GM12873 (cell line): Measurements from ENCODE around the gene RHO.

Experiments
- TF ChIP-seq, protein P1 (sequence below): IDR thresholded peaks from 2 replicates; pipeline ENCODE4 v1.5.1; 2012; ENCODE audit warnings: low read depth, mild to moderate bottlenecking, moderate library complexity, low read length, control low read depth; ENCODE audit not compliant: insufficient read depth; ENCODE audit errors: missing control alignments

Gene RHO

DNA sequence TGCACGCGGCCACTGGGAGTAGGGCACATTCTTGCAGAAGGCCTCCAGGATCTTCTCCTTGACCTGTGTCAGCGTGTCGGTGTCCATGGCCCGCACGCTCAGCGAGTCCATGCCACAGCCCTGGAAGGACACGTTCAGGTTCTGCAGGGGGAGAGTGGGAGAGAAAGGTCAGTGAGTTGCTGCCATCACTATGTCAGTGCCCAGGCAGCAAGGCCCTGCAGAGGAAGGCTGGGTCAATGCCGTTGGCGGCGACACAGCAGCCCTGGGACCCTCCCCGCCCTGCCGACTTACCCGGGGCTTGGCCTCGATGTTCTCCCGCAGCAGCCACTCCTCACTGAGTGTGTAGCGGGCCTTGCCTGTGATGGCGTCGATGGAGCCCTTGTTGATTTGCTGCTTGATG lies 34.4 kb downstream of the RHO start:
- TF ChIP-seq, protein P1, sequence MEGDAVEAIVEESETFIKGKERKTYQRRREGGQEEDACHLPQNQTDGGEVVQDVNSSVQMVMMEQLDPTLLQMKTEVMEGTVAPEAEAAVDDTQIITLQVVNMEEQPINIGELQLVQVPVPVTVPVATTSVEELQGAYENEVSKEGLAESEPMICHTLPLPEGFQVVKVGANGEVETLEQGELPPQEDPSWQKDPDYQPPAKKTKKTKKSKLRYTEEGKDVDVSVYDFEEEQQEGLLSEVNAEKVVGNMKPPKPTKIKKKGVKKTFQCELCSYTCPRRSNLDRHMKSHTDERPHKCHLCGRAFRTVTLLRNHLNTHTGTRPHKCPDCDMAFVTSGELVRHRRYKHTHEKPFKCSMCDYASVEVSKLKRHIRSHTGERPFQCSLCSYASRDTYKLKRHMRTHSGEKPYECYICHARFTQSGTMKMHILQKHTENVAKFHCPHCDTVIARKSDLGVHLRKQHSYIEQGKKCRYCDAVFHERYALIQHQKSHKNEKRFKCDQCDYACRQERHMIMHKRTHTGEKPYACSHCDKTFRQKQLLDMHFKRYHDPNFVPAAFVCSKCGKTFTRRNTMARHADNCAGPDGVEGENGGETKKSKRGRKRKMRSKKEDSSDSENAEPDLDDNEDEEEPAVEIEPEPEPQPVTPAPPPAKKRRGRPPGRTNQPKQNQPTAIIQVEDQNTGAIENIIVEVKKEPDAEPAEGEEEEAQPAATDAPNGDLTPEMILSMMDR: no peak

DNA sequence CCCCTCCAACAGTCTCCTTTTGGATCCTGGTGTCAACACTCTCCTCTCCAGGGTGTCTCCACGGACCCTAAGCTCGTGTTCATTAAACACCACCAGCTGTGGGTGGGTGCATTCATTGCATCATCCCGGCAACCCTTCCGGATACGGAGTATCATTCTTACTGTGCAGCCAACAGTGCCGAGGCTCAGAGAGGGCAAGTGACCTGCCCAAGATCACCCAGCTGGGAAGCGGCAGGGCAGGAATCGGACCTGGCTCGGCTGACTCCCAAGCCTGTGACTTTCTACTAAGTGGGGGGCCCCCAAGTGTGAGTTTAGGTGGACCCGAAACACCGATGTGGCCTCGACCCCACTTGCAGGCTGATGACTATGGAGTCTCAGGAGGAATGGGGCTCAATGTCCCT lies 34.9 kb downstream of the RHO start:
- TF ChIP-seq, protein P1: no peak

DNA sequence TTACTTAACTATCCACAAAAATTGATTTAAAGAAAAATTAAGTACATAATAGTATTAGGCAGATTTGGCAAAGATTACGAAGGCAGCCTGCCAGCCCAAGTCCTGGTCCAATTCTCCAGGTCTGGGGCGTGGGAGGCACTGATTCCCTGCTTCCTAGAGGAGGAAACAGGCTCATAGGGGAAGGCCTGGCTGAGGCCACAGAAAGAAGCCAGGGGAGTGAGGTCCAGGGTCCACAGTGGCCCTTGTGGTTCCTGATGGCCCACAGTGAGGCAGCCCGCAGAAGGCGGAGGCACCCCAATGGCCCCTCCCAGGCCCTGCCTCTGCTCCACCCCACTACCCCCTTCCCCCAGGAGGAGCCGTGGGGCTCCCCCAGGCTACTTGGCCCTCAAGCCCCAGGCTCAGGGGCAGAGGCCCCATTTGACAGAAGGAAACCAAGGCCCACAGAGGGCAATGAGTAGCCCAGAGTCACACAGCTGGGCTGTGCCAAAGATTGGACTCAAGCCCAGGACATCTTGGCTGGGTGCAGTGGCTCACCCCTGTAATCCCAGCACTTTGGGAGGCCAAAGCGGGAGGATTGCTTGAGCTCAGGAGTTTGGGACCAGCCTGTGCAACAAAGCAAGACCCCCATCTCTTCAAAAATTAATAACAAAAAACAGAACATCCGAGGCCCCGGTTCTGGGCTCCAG lies 35.6 kb downstream of the RHO start:
- TF ChIP-seq, protein P1: no peak

DNA sequence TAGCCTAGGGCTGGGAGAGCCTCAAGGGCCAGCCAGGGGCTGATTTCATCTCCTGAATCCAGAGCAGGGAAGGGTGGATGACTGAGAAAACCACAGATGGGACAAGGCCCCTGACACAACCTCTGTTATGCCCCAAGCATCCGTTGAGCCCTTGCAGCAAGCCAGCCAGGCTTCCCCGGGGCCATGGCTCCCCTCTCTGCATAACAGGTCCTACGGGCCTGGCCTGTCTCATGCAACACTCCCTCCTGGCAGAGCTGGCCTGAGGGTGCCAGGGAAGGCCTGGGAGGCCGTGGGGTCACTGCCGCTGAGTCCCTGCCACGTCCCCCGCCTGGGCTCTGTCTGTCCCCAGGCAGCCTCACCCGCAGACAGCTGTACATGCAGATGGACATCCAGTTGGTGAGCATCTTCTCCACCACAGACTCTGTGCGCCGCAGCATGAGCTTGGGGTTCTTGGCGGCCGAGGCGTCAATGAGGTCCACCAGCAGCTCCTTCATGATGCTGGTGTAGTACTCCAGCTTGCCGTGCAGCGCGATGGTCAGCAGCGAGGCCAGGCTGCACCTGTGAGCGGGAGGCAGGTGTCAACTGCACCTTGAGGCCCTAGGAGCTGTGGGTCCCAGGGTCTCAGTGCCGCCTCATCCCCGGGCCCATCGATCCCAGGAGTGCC lies 36.7 kb downstream of the RHO start:
- TF ChIP-seq, protein P1: no peak

DNA sequence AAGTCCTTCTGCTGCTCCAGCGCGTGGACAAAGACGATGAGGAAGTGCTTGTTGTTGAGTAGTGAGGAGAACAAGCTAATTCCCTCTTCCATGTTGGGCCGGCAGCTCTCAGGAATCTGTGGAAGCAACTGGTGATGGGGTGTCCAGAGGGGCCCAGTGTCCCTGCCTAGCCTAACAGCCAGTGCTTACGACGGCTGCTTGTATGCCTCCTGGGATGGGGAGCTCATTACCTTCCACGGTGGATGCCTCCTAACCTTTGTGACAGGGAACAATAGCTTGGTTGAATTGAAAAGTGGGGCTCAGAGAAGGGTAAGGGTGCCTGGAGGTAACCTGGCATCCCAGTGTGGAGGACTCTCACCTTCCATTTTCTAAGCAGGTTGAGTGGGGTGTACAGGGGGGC lies 37.5 kb downstream of the RHO start:
- TF ChIP-seq, protein P1: no peak

DNA sequence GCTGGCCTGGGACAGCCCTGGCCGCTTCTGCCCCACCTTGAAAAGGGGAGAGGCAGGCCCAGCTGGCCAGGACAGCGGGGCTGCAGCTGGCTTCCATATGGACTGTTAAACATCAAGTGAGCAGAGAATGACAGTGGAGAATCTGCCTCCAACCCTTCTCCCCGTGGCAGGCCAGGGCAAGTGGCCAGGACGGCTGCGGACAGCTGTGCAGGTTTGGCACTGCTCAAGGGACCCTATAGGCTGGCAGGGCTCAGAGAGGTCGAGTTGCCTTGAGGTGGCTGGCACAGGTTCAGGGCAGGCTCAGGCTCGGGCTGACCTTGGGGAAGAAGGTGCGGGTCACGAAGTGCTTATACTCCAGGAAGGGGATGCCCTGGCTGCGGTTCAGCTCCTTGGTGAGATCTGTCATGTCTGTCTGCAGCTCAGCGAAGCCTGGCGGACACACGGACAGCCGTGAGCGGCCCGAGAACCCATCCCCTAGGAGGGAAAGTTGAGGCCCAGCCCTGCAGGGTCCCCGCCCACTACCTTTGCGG lies 38.8 kb downstream of the RHO start:
- TF ChIP-seq, protein P1: no peak

DNA sequence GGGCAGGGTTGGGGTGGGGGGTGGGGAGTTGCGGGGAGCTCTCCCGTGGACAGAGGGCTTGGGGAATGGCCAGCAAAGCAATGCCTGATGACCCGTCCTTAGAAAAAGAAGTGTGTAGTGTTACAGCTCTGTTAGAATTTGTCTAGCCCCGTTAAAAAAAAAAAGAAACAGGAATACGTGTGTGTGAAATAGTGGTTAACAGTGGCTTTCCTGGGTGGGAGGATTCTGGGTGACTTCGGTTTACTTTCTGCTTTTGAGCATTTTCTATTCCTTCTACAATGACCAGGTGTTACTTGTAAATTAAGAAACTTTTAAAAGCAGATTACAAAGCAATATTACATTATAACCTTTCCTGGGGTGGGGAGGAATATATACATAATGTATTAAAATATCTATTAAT lies 39.5 kb downstream of the RHO start:
- TF ChIP-seq, protein P1: no peak
